ENCODE data around the gene DLX2.

GRCh38 chr2:172092716-172093415 is 9.8 kb downstream of the DLX2 start:
- TF ChIP-seq HOXA7 (CRISPR knock-in tag; IDR thresholded peaks at IDR 0.05) (no peak), SIN3B (IDR thresholded peaks at IDR 0.05; ENCODE audit: low read length) (no peak), PRDM15 (CRISPR knock-in tag; IDR thresholded peaks at IDR 0.05) (no peak), EP300 (IDR thresholded peaks at IDR 0.05; ENCODE audit: low read depth in 2 of 2, low read length in 2 of 2) (no peak), EP300 (CRISPR knock-in tag; IDR thresholded peaks at IDR 0.05; ENCODE audit: borderline replicate concordance) (no peak), SRY (CRISPR knock-in tag; IDR thresholded peaks at IDR 0.05) (no peak), HIVEP1 (CRISPR knock-in tag; IDR thresholded peaks at IDR 0.05) (no peak), KDM1A (CRISPR knock-in tag; IDR thresholded peaks at IDR 0.05) (no peak), ZFP82 (CRISPR knock-in tag; IDR thresholded peaks at IDR 0.05; ENCODE audit: borderline replicate concordance) (no peak)
- TF ChIP-seq, protein P1, sequence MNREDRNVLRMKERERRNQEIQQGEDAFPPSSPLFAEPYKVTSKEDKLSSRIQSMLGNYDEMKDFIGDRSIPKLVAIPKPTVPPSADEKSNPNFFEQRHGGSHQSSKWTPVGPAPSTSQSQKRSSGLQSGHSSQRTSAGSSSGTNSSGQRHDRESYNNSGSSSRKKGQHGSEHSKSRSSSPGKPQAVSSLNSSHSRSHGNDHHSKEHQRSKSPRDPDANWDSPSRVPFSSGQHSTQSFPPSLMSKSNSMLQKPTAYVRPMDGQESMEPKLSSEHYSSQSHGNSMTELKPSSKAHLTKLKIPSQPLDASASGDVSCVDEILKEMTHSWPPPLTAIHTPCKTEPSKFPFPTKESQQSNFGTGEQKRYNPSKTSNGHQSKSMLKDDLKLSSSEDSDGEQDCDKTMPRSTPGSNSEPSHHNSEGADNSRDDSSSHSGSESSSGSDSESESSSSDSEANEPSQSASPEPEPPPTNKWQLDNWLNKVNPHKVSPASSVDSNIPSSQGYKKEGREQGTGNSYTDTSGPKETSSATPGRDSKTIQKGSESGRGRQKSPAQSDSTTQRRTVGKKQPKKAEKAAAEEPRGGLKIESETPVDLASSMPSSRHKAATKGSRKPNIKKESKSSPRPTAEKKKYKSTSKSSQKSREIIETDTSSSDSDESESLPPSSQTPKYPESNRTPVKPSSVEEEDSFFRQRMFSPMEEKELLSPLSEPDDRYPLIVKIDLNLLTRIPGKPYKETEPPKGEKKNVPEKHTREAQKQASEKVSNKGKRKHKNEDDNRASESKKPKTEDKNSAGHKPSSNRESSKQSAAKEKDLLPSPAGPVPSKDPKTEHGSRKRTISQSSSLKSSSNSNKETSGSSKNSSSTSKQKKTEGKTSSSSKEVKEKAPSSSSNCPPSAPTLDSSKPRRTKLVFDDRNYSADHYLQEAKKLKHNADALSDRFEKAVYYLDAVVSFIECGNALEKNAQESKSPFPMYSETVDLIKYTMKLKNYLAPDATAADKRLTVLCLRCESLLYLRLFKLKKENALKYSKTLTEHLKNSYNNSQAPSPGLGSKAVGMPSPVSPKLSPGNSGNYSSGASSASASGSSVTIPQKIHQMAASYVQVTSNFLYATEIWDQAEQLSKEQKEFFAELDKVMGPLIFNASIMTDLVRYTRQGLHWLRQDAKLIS (CRISPR knock-in tag; IDR thresholded peaks at IDR 0.05): no peak
- TF ChIP-seq, protein P2, sequence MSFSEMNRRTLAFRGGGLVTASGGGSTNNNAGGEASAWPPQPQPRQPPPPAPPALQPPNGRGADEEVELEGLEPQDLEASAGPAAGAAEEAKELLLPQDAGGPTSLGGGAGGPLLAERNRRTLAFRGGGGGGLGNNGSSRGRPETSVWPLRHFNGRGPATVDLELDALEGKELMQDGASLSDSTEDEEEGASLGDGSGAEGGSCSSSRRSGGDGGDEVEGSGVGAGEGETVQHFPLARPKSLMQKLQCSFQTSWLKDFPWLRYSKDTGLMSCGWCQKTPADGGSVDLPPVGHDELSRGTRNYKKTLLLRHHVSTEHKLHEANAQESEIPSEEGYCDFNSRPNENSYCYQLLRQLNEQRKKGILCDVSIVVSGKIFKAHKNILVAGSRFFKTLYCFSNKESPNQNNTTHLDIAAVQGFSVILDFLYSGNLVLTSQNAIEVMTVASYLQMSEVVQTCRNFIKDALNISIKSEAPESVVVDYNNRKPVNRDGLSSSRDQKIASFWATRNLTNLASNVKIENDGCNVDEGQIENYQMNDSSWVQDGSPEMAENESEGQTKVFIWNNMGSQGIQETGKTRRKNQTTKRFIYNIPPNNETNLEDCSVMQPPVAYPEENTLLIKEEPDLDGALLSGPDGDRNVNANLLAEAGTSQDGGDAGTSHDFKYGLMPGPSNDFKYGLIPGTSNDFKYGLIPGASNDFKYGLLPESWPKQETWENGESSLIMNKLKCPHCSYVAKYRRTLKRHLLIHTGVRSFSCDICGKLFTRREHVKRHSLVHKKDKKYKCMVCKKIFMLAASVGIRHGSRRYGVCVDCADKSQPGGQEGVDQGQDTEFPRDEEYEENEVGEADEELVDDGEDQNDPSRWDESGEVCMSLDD (CRISPR knock-in tag; IDR thresholded peaks at IDR 0.05; ENCODE audit: borderline replicate concordance): no peak
- TF ChIP-seq, protein P3, sequence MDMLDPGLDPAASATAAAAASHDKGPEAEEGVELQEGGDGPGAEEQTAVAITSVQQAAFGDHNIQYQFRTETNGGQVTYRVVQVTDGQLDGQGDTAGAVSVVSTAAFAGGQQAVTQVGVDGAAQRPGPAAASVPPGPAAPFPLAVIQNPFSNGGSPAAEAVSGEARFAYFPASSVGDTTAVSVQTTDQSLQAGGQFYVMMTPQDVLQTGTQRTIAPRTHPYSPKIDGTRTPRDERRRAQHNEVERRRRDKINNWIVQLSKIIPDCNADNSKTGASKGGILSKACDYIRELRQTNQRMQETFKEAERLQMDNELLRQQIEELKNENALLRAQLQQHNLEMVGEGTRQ (IDR thresholded peaks at IDR 0.05; ENCODE audit: low read depth, low read length): no peak
- TF ChIP-seq, protein P3 (CRISPR knock-in tag; IDR thresholded peaks at IDR 0.05; ENCODE audit: borderline replicate concordance): no peak
- TF ChIP-seq, protein P4, sequence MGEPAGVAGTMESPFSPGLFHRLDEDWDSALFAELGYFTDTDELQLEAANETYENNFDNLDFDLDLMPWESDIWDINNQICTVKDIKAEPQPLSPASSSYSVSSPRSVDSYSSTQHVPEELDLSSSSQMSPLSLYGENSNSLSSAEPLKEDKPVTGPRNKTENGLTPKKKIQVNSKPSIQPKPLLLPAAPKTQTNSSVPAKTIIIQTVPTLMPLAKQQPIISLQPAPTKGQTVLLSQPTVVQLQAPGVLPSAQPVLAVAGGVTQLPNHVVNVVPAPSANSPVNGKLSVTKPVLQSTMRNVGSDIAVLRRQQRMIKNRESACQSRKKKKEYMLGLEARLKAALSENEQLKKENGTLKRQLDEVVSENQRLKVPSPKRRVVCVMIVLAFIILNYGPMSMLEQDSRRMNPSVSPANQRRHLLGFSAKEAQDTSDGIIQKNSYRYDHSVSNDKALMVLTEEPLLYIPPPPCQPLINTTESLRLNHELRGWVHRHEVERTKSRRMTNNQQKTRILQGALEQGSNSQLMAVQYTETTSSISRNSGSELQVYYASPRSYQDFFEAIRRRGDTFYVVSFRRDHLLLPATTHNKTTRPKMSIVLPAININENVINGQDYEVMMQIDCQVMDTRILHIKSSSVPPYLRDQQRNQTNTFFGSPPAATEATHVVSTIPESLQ (CRISPR knock-in tag; conservative IDR thresholded peaks at IDR 0.05): no peak
